ENCODE measurements around the gene COBL.
A peak's percentile ranks its signal among the peaks of the same experiment; 100 is the strongest.

COBL gene

GRCh38 chr7:51138123-51139085 is 178.2 kb downstream of the COBL start:
- DNase-seq = no peak

- no peak for DNase-seq
Measured at GRCh38 chr7:51135576-51135975, 181.0 kb downstream of the COBL start.

- DNase-seq = no peak
Measured at GRCh38 chr7:51134013-51134441, 182.6 kb downstream of the COBL start.

GRCh38 chr7:51132661-51133060 is 183.9 kb downstream of the COBL start:
- no peak for DNase-seq

- no peak for DNase-seq
Measured at GRCh38 chr7:51129527-51130472, 186.8 kb downstream of the COBL start.

GRCh38 chr7:51128545-51129435 is 187.8 kb downstream of the COBL start:
- no peak for DNase-seq

- DNase-seq = no peak
Measured at GRCh38 chr7:51127618-51127904, 189.0 kb downstream of the COBL start.

- no peak for DNase-seq
Measured at GRCh38 chr7:51126813-51127617, 189.6 kb downstream of the COBL start.

GRCh38 chr7:51126324-51126723 is 190.3 kb downstream of the COBL start:
- DNase-seq = no peak

- no peak for DNase-seq
Measured at GRCh38 chr7:51124321-51124720, 192.3 kb downstream of the COBL start.

GRCh38 chr7:51123322-51124019 is 193.1 kb downstream of the COBL start:
- DNase-seq = no peak

GRCh38 chr7:51121931-51122425 is 194.6 kb downstream of the COBL start:
- peak; percentile 38 for DNase-seq

- DNase-seq = no peak
Measured at GRCh38 chr7:51121036-51121790, 195.4 kb downstream of the COBL start.

GRCh38 chr7:51118628-51119027 is 198.0 kb downstream of the COBL start:
- DNase-seq = no peak

- DNase-seq = no peak
Measured at GRCh38 chr7:51114501-51114900, 202.1 kb downstream of the COBL start.

GRCh38 chr7:51113962-51114361 is 202.6 kb downstream of the COBL start:
- DNase-seq = no peak

GRCh38 chr7:51113560-51113959 is 203.0 kb downstream of the COBL start:
- no peak for DNase-seq

GRCh38 chr7:51111241-51111940 is 205.2 kb downstream of the COBL start:
- DNase-seq = no peak

GRCh38 chr7:51108134-51108533 is 208.5 kb downstream of the COBL start:
- DNase-seq = no peak

All from femur (tissue), 1 donor.